Rectal smooth muscle tissue (tissue), 1 donor: ENCODE measurements around the gene RPLP1.
A peak's percentile ranks its signal among the peaks of the same experiment; 100 is the strongest.

Experiments
- H3K27ac ChIP-seq: one replicate; pipeline ENCODE4 v1.7.0; 2013; ENCODE audit warnings: low read depth, low read length, inconsistent platforms
- H3K27me3 ChIP-seq: one replicate; pipeline ENCODE4 v1.7.0; 2013; ENCODE audit warnings: low read length; ENCODE audit not compliant: control insufficient read depth, insufficient read depth
- H3K36me3 ChIP-seq: one replicate; pipeline ENCODE4 v1.7.0; 2013; ENCODE audit warnings: low read length; ENCODE audit not compliant: control insufficient read depth, insufficient read depth
- H3K4me1 ChIP-seq: one replicate; pipeline ENCODE4 v1.7.0; 2013; ENCODE audit warnings: low read length; ENCODE audit not compliant: control insufficient read depth, insufficient read depth
- H3K4me3 ChIP-seq: one replicate; pipeline ENCODE4 v1.7.0; 2013; ENCODE audit warnings: low read length
- H3K9ac ChIP-seq: one replicate; pipeline ENCODE4 v1.7.0; 2013; ENCODE audit warnings: low read length

The RPLP1 gene

DNA sequence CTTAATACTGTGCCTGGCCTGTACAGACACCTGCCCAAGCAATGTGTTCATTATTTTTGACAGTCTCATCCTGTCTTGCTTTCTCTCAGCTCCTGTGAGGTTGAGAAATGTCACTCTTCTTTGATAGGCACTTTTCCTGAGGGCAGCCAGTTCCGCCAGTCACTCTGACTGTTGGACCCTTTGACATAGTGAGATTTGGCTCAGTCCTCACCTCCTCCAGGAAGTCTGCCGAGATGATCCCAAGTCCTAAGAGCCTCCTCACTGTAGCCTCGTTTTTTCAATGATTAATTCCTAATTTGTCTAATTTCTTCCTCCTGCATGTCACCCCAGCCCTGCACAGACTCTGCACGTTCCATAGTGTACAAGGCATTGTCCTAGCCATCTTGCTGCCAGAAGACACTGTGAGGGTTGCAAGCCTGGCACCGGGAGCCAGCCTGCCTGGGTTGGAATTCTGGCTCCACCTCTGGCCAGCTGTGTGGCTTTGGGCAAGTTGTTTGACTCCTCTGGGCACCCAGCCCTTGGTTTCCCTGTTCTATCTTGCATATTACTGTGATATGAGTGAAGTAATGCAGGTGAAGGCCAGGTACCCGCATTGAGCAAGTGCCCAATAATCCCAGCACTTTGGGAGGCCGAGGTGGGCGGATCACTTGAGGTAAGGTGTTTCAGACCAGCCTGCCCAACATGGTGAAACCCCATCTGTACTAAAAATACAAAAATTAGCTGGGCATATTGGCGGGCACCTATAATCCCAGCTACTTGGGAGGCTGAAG is 24.3 kb downstream of the RPLP1 start:
- Histone ChIP-seq H3K27ac (no peak overlapping the region), H3K36me3 (no peaks in the 10 kb centered on the region), H3K4me3 (no peak overlapping the region)

DNA sequence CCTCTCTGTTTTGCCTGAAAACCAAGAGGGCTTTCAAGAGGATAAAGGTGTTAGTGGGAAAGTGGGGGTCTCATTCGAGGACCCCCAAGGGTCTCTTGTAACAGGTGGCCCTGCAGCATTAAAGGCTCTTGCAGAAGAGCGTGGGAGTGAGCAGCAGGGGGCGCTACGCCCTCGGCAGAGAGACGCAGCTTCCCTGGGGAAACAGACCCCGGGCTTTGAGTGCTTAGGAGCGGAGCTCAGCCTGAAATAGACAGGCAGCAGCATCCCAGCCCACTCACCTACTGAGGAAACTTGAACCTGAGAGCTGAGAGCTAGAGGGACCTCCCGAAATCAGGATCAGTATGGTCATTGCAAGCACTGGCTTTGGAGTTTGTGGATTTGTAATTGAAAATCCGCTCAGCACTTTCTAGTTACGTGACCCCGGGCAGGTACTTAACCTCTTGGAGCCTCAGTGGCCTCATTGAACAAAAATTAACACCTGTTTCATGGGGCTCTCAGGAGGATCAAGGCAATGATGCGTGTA is 25.7 kb downstream of the RPLP1 start:
- H3K9ac ChIP-seq = no peak overlapping the region
- no peaks in the 10 kb centered on the region for H3K27me3 ChIP-seq
- H3K27ac ChIP-seq = no peak overlapping the region
- H3K4me3 ChIP-seq = no peak overlapping the region
- no peaks in the 10 kb centered on the region for H3K4me1 ChIP-seq
- H3K36me3 ChIP-seq = no peaks in the 10 kb centered on the region

More for the DNA sequence above, 24.3 kb downstream of the RPLP1 start:
- no peaks in the 10 kb centered on the region for H3K4me1 ChIP-seq
- no peak overlapping the region for H3K9ac ChIP-seq
- no peaks in the 10 kb centered on the region for H3K27me3 ChIP-seq

- H3K4me3 ChIP-seq = no peak overlapping the region
- no peaks in the 10 kb centered on the region for H3K4me1 ChIP-seq
- H3K27ac ChIP-seq = no peak overlapping the region
- H3K36me3 ChIP-seq = no peaks in the 10 kb centered on the region
- H3K9ac ChIP-seq = no peak overlapping the region
- H3K27me3 ChIP-seq = no peaks in the 10 kb centered on the region
These were observed 26.5 kb downstream of the RPLP1 start for GRCh38 chr15:69479081-69479480.

DNA sequence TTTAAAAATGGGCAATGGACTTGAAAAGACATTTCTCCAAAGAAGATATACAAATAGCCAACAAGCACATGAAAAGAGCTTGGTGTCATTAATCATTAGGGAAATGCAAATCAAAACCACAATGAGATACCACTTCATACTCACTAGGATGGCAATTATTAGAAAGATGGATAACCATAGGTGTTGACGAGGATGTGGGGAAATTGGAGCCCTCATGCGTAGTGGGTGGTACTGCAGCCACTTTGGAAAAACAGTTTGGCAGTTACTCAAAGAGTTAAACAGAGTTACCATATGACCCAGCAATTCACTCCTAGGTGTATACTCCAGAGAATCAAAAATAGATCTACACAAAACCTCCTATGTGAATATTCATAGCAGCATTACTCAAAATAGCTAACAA is 27.4 kb downstream of the RPLP1 start:
- Histone ChIP-seq H3K36me3 (no peaks in the 10 kb centered on the region), H3K9ac (no peak overlapping the region), H3K27ac (no peak overlapping the region), H3K4me1 (no peaks in the 10 kb centered on the region), H3K4me3 (no peak overlapping the region), H3K27me3 (no peaks in the 10 kb centered on the region)

GRCh38 chr15:69480932-69481331 is 28.3 kb downstream of the RPLP1 start:
- no peaks in the 10 kb centered on the region for H3K36me3 ChIP-seq
- no peaks in the 10 kb centered on the region for H3K27me3 ChIP-seq
- no peaks in the 10 kb centered on the region for H3K4me1 ChIP-seq
- H3K9ac ChIP-seq = no peak overlapping the region
- H3K4me3 ChIP-seq = no peak overlapping the region
- no peak overlapping the region for H3K27ac ChIP-seq

DNA sequence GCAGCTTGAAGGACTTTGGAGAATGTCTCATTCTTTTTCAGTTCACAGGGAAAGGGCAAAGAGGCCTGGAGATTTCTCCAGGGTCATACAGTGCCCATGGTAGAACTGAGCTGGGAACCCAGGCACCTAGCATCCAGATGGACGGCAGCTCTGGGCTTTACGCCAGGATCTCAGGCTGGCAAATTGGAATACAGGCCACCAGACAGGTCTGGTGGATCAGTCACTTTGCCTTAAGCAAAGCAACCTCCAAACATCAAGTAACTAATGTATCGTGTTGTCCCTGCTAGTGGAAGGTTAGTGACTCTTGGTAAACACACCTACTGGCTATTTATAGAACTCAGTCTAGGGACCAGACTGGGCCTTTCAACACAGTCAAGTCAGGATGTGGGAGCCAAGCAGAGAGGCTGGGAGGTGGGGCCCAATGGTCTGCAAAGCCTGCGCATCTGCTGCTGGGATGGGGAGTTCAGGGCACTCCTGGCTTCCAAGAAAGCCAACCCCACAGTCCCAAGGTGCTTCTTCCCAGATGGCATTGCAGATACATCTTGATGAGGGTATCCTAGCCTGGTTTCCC is 30.2 kb downstream of the RPLP1 start:
- no peaks in the 10 kb centered on the region for H3K4me1 ChIP-seq
- H3K36me3 ChIP-seq = no peaks in the 10 kb centered on the region
- no peak overlapping the region for H3K4me3 ChIP-seq
- H3K27ac ChIP-seq = no peak overlapping the region
- no peak overlapping the region for H3K9ac ChIP-seq
- no peaks in the 10 kb centered on the region for H3K27me3 ChIP-seq

- Histone ChIP-seq H3K36me3 (no peaks in the 10 kb centered on the region), H3K4me3 (no peak overlapping the region), H3K4me1 (peaks cover 5% of the 10 kb centered on the region), H3K9ac (no peak overlapping the region), H3K27me3 (no peaks in the 10 kb centered on the region), H3K27ac (no peak overlapping the region)
These were observed 32.2 kb downstream of the RPLP1 start for GRCh38 chr15:69484837-69485236.

- Histone ChIP-seq H3K4me1 (peaks cover 5% of the 10 kb centered on the region), H3K27me3 (no peaks in the 10 kb centered on the region), H3K27ac (no peak overlapping the region), H3K36me3 (no peaks in the 10 kb centered on the region), H3K9ac (no peak overlapping the region), H3K4me3 (no peak overlapping the region)
These were observed 34.0 kb downstream of the RPLP1 start for GRCh38 chr15:69486481-69487110.

GRCh38 chr15:69489073-69489571 is 36.5 kb downstream of the RPLP1 start:
- Histone ChIP-seq H3K36me3 (no peaks in the 10 kb centered on the region), H3K9ac (no peak overlapping the region), H3K27ac (peak overlapping the region; percentile 27), H3K4me3 (no peak overlapping the region), H3K27me3 (no peaks in the 10 kb centered on the region), H3K4me1 (peaks cover 5% of the 10 kb centered on the region)

DNA sequence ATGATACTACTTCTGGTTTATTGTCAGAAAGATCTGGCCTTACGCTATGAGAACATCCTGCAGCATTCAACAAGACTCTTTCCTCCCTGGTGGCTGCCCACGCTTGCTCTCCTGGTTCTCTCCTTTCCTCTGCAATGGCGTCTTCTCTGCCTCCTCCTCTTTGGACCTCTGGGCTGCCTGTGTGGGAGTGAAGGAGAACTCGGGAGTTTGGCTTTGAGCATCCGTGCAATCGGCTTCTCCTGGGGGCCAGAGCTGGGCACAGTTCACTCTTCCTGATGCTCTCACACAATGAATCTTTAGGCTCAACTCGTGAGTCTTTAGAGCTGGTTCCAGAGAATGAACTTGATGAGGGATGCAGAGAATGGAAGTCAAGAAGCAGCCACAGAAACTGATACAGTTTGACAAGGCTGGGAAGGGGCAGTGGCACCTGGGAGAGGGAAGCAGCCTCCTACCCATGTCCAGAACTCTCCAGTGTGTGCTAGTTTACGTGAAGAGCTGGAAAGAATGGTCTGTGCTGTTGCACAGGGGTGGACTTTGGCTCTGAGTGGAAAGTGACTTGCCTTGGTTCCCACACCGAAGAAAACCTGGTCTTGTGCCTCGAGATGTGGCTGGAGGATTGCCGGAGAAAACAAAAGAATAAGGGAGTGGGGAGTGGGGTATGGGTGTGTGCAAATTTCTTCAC is 37.9 kb downstream of the RPLP1 start:
- Histone ChIP-seq H3K27ac (peak overlapping the region; percentile 10), H3K4me1 (peaks cover 5% of the 10 kb centered on the region), H3K4me3 (no peak overlapping the region)

DNA sequence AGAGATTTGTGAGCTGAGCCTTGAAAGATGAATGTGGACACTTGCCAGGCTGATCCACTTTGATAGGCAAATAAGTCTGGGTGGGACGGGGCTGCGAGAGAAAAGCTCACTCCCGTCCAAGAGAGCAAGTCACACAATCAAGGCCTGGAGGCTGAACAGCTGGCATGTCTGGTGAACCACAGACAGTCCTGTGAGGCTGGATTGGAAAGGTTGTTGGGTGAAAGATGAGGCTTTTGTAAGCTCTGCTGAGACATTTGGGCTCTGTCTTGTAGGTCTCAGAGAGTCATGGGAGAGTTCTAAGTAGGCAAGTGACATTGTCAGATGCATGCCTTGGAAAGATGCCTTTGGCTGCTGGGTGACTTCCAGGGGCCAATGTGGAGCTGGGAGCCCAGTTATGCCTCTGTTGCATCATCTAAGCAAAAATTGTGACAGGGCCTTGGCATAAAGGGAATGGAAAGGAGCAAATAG is 38.5 kb downstream of the RPLP1 start:
- Histone ChIP-seq H3K27ac (no peak overlapping the region), H3K27me3 (no peaks in the 10 kb centered on the region), H3K9ac (no peak overlapping the region), H3K4me3 (no peak overlapping the region), H3K4me1 (peaks cover 5% of the 10 kb centered on the region), H3K36me3 (no peaks in the 10 kb centered on the region)

More for the DNA sequence above, 37.9 kb downstream of the RPLP1 start:
- H3K27me3 ChIP-seq = no peaks in the 10 kb centered on the region
- no peak overlapping the region for H3K9ac ChIP-seq
- no peaks in the 10 kb centered on the region for H3K36me3 ChIP-seq

- Histone ChIP-seq H3K36me3 (no peaks in the 10 kb centered on the region), H3K9ac (no peak overlapping the region), H3K27me3 (no peaks in the 10 kb centered on the region), H3K4me3 (no peak overlapping the region), H3K4me1 (peaks cover 5% of the 10 kb centered on the region), H3K27ac (peak overlapping the region; percentile 7)
These were observed 40.8 kb downstream of the RPLP1 start for GRCh38 chr15:69493406-69493805.
